MM.1S (cell line): ENCODE data around the gene OR2T4.

ENCODE experiments used
- CTCF ChIP-seq: fragments of 300-600 bp; sonication (generic); IDR thresholded peaks from 2 replicates; pipeline ENCODE4 v1.5.1; 2016; ENCODE audit warnings: antibody characterized with exemption, low read length, mixed read lengths
- EZH2 ChIP-seq: fragments of 300-600 bp; sonication (generic); optimal IDR thresholded peaks from 2 replicates; pipeline ENCODE3; 2017; ENCODE audit warnings: low read depth, mild to moderate bottlenecking, antibody characterized with exemption, low read length, mixed read lengths
- EZH2phosphoT487 ChIP-seq: fragments of 300-600 bp; sonication (generic); IDR thresholded peaks from 2 replicates; pipeline ENCODE4 v1.6.1; 2018; ENCODE audit warnings: antibody characterized with exemption, low read length

DNA sequence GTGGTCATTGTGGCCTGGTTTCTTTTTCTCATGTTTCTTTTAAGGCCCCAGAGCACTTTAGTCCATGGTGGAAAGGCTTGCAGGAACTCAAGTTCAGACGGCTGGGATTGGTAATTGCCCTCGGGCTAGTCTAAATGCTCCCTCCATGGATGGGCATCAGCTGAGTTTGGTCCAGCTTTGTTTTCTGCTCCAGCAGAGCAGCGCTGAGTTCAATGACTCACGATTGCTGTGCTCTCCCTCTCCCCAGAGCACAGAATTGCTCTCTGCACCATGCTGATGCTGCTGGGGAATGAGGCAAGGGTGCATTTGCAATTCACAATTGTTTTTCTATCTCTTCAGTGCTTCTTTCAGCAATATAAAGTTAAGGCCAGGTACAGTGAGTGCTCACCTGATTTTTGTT is 12.3 kb downstream of the OR2T4 start:
- TF ChIP-seq CTCF = no peak
- no peak for TF ChIP-seq EZH2
- TF ChIP-seq EZH2phosphoT487 = no peak
